Activated CD8-positive, alpha-beta memory T cell treated with anti-CD3 and anti-CD28 coated beads, Interleukin-2, amount 10 ng/mL, durations not matched to agents 7 days and 5 days (primary cell): Measurements from ENCODE around the gene BBS5. TPM values are rescaled to one million over a fixed set of nuclear protein-coding genes. Genes with fewer than 3 reads are reported as not detected.
"Not testable (repeated sequence)": the region's sequence is repeated elsewhere in the genome, so short reads cannot be mapped to it uniquely, and the experiment has no call there.

Experiments used
- ATAC-seq: fragments of 150-1000 bp; cut with Tn5 transposase; one replicate; pipeline ENCODE4 v1.10.0; 2021; ENCODE audit warnings: moderate library complexity
- CTCF ChIA-PET: fragments of 350-600 bp; sonication (Branson Sonifier 250); formaldehyde crosslinking; loops from one replicate; lab custom pipeline; 2021; ENCODE audit warnings: antibody characterized with exemption; lab: Charles Lee
- DNase-seq: peaks from one replicate; pipeline ENCODE4 v3.0.0-alpha.2; 2020
- H3K27ac Mint-ChIP-seq: one replicate; pipeline ENCODE4 v1.8.0; 2021; ENCODE audit warnings: mild to moderate bottlenecking, mixed read lengths
- H3K27me3 Mint-ChIP-seq: one replicate; pipeline ENCODE4 v1.8.0; 2021; ENCODE audit warnings: mixed read lengths
- H3K36me3 Mint-ChIP-seq: one replicate; pipeline ENCODE4 v1.8.0; 2021; ENCODE audit warnings: mild to moderate bottlenecking, mixed read lengths
- H3K4me1 Mint-ChIP-seq: one replicate; pipeline ENCODE4 v1.8.0; 2021; ENCODE audit warnings: mixed read lengths
- H3K4me3 Mint-ChIP-seq: one replicate; pipeline ENCODE4 v1.8.0; 2021; ENCODE audit warnings: mild to moderate bottlenecking, moderate library complexity, mixed read lengths
- H3K9me3 Mint-ChIP-seq: one replicate; pipeline ENCODE4 v1.8.0; 2022; ENCODE audit warnings: low read depth, mixed read lengths
- total RNA-seq, 2 experiments: library from RNA; stranded (reverse); gene quantifications; one replicate each; pipeline ENCODE4 v1.2.3, GENCODE V29; 2021

BBS5 gene
- total RNA-seq, 2 experiments from 2014 or later = 1.3 to 1.9 TPM

- Mint-ChIP-seq H3K27ac (no peak overlapping the region), H3K9me3 (no peaks in the 10 kb centered on the region), H3K4me1 (no peaks in the 10 kb centered on the region), H3K4me3 (no peak overlapping the region), H3K36me3 (peaks cover 10% of the 10 kb centered on the region), H3K27me3 (no peaks in the 10 kb centered on the region)
- CTCF ChIA-PET = interaction anchor here (0.6 to 1.5 kb wide), 2 partner anchors 220 to 416 kb away, joined by 3 to 4 read pairs; no protein-coding TSS in a partner anchor
- ATAC-seq (no peak), DNase-seq (no peak)
These were observed 46.1 kb downstream of the BBS5 start for GRCh38 chr2:169525434-169525833.

- no peaks in the 10 kb centered on the region for H3K4me1 Mint-ChIP-seq
- ATAC-seq = no peak
- no peak overlapping the region for H3K4me3 Mint-ChIP-seq
- peaks cover 13% of the 10 kb centered on the region for H3K36me3 Mint-ChIP-seq
- no peaks in the 10 kb centered on the region for H3K27me3 Mint-ChIP-seq
- CTCF ChIA-PET = no interaction called here
- no peaks in the 10 kb centered on the region for H3K9me3 Mint-ChIP-seq
- H3K27ac Mint-ChIP-seq = no peak overlapping the region
- no peak for DNase-seq
These were observed 47.2 kb downstream of the BBS5 start for GRCh38 chr2:169526451-169526850.

DNA sequence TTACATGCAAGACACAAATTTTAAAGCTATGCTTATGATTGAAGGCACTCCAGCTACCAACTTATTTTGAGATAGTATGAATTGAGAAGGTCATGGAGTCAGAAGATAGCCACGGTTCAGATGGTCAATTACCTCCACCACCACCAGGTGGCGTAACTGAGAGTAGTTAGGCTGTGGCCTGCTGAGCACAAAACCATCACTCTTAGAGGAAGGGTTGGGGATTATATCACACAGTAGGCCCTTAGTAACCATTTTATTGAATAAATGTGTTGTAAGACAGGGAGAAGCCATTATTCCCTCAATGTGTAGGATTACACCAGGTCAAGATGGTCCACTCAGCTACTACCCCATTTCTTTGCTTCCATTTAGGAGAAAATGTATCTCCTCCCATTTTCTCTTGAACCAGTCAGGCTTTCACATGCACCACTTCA is 49.0 kb downstream of the BBS5 start:
- Mint-ChIP-seq H3K9me3 (no peaks in the 10 kb centered on the region), H3K36me3 (peaks cover 14% of the 10 kb centered on the region), H3K27me3 (no peaks in the 10 kb centered on the region), H3K4me1 (no peaks in the 10 kb centered on the region), H3K4me3 (no peak overlapping the region), H3K27ac (no peak overlapping the region)
- ATAC-seq (peak; percentile 93), DNase-seq (peak; percentile 83)
- CTCF ChIA-PET = interaction anchor here (0.5 to 1.8 kb wide), 23 partner anchors 9 to 400 kb away, joined by 3 to 8 read pairs (median 3); partner anchors contain the start of genes BBS5, FASTKD1 and KLHL23

DNA sequence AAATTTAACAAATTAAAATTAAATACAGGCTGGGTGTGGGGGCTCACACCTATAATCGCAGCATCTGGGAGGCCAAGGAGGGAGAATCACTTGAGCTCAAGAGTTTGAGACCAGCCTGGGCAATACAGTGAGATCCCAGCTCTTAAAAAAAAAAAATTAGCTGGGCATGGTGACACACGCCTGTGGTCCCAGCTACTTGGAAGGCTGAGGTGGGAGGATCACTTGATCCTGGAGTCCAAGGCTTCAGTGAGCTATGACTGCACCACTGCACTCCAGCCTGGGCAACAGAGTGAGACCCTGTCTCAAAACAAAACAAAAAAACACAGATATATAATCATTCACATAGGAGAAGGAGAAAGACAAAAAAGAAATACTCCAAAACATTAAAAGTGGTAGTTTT is 60.2 kb downstream of the BBS5 start:
- not testable (repeated sequence) for DNase-seq, H3K4me1 Mint-ChIP-seq, ATAC-seq, H3K9me3 Mint-ChIP-seq, H3K4me3 Mint-ChIP-seq, H3K27me3 Mint-ChIP-seq, H3K27ac Mint-ChIP-seq
- H3K36me3 Mint-ChIP-seq = peaks cover 18% of the 10 kb centered on the region
- CTCF ChIA-PET = interaction anchor here (1.1 kb wide), 1 partner anchor 106 kb away, joined by 3 read pairs; no protein-coding TSS in a partner anchor

- Mint-ChIP-seq H3K27me3 (no peaks in the 10 kb centered on the region), H3K9me3 (no peaks in the 10 kb centered on the region), H3K4me3 (no peak overlapping the region), H3K27ac (no peak overlapping the region), H3K36me3 (peaks cover 18% of the 10 kb centered on the region), H3K4me1 (no peaks in the 10 kb centered on the region)
- ATAC-seq = no peak
- CTCF ChIA-PET = no interaction called here
- DNase-seq = no peak
These were observed 60.9 kb downstream of the BBS5 start for GRCh38 chr2:169540146-169540545.

- Mint-ChIP-seq H3K4me1 (peaks cover 5% of the 10 kb centered on the region), H3K36me3 (peaks cover 28% of the 10 kb centered on the region), H3K27ac (no peak overlapping the region), H3K4me3 (no peak overlapping the region), H3K9me3 (no peaks in the 10 kb centered on the region), H3K27me3 (no peaks in the 10 kb centered on the region)
- DNase-seq = no peak
- ATAC-seq = no peak
- CTCF ChIA-PET = interaction anchor here (1.7 kb wide), 1 partner anchor 14 kb away, joined by 5 read pairs; no protein-coding TSS in a partner anchor
These were observed 63.1 kb downstream of the BBS5 start for GRCh38 chr2:169542433-169542832.

DNA sequence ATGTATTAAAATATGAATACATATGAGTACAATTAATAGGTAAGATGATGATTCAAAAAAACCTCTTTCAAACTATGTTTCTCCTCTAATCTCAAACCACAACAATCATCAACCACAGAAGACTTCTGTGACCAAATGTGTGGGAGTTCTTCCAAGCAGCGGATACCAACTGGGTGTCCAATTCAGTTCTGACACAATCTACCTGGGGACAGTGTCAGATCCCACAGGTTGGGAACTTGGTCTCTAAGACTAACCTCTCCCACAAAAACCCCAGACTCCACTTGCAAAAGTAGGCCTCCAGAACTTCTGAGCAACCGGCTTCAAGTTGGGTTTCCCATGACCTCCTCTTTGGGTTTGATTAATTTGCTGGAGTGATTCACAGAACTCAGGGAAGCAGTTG is 67.5 kb downstream of the BBS5 start:
- no peaks in the 10 kb centered on the region for H3K9me3 Mint-ChIP-seq
- no peak overlapping the region for H3K27ac Mint-ChIP-seq
- CTCF ChIA-PET = no interaction called here
- no peak overlapping the region for H3K4me3 Mint-ChIP-seq
- ATAC-seq = no peak
- peaks cover 5% of the 10 kb centered on the region for H3K4me1 Mint-ChIP-seq
- no peaks in the 10 kb centered on the region for H3K27me3 Mint-ChIP-seq
- peaks cover 26% of the 10 kb centered on the region for H3K36me3 Mint-ChIP-seq
- DNase-seq = no peak

Other genes with a start within 250 kb of the BBS5 start
- under 1 TPM; 0.44 to 0.68 TPM for gene LRP2, start 117.0 kb upstream of the BBS5 start, total RNA-seq
- under 1 TPM in 1 of 2 experiments, not detected in 1; 0.12 TPM for gene KLHL41, start 30.2 kb downstream of the BBS5 start, total RNA-seq
- gene FASTKD1, start 94.4 kb downstream of the BBS5 start, total RNA-seq = 10 to 100 TPM; 45.2 to 48.9 TPM
- gene PPIG, start 104.9 kb downstream of the BBS5 start, total RNA-seq = 10 to 100 TPM; 55.5 to 56.7 TPM
- gene CFAP210, start 214.9 kb downstream of the BBS5 start, total RNA-seq = not detected
- gene PHOSPHO2, start 215.0 kb downstream of the BBS5 start, total RNA-seq = 1 to 10 TPM; 4.1 to 5.9 TPM